SK-N-SH (cell line): ENCODE data around the gene TM9SF1. TPM values are rescaled to one million over a fixed set of nuclear protein-coding genes. Genes with fewer than 3 reads are reported as not detected.

Source experiments
- CTCF ChIA-PET: fragments of 300-600, 350-600 bp; formaldehyde crosslinking; extraction: SDS; loops from one replicate; lab custom pipeline; 2021; lab: Yijun Ruan, JAX
- POLR2A ChIA-PET: fragments of 350-600 bp; sonication (Branson Sonifier 250); formaldehyde crosslinking; extraction: SDS; loops from one replicate; lab custom pipeline; 2020; ENCODE audit warnings: antibody characterized with exemption, inconsistent platforms; lab: Yijun Ruan, JAX
- DNase-seq: peaks from one replicate; pipeline ENCODE4 v3.0.0; 2012
- H2AFZ ChIP-seq: fragments of 200-600 bp; sonication (generic); 2 replicates; pipeline ENCODE4 v1.8.1; 2016; ENCODE audit warnings: antibody characterized with exemption, mild to moderate bottlenecking, low read depth
- H3F3A ChIP-seq: fragments of 200-600 bp; sonication (generic); replicated peaks from 2 replicates; pipeline ENCODE3; 2016; ENCODE audit warnings: antibody characterized with exemption, mild to moderate bottlenecking; ENCODE audit not compliant: insufficient read depth
- H3K27ac ChIP-seq, 2 experiments: fragments of 200-500 bp in 1 of 2; fragments of 200-600 bp in 1 of 2; sonication (Bioruptor generic) in 1 of 2; sonication (generic), shearing (Covaris generic) in 1 of 2; 2 replicates each; pipeline versions ENCODE4 v1.5.1 to v1.6.1; 2014 to 2016; ENCODE audit warnings: low read depth in 2 of 2, inconsistent platforms in 1 of 2, low read length in 1 of 2, mild to moderate bottlenecking in 1 of 2, mixed read lengths in 1 of 2
- H3K27me3 ChIP-seq: fragments of 200-600 bp; sonication (generic), shearing (Covaris generic); 2 replicates; pipeline ENCODE4 v1.6.1; 2016; ENCODE audit warnings: mixed run types; ENCODE audit not compliant: insufficient read depth
- H3K36me3 ChIP-seq, 2 experiments: fragments of 200-500 bp in 1 of 2; fragments of 200-600 bp in 1 of 2; sonication (Bioruptor generic) in 1 of 2; sonication (generic) in 1 of 2; replicated peaks in 1 of 2; 2 replicates each; pipeline versions ENCODE3 to v1.5.1; 2014 to 2016; ENCODE audit warnings: low read length in 1 of 2, mild to moderate bottlenecking in 1 of 2; ENCODE audit not compliant: insufficient read depth in 2 of 2, control insufficient read depth in 1 of 2
- H3K4me1 ChIP-seq, 2 experiments: fragments of 200-500 bp in 1 of 2; fragments of 200-600 bp in 1 of 2; sonication (Bioruptor generic) in 1 of 2; sonication (generic), shearing (Covaris generic) in 1 of 2; 2 replicates each; pipeline versions ENCODE4 v1.5.1 to v1.6.1; 2014 to 2016; ENCODE audit warnings: low read depth in 1 of 2, low read length in 1 of 2, mixed run types in 1 of 2; ENCODE audit not compliant: insufficient read depth in 2 of 2, control insufficient read depth in 1 of 2
- H3K4me2 ChIP-seq: fragments of 200-600 bp; sonication (generic), shearing (Covaris generic); 2 replicates; pipeline ENCODE4 v1.6.1; 2017; ENCODE audit warnings: mixed run types
- H3K4me3 ChIP-seq, 2 experiments: fragments of 200-500 bp in 1 of 2; fragments of 200-600 bp in 1 of 2; sonication (Bioruptor generic) in 1 of 2; sonication (generic), shearing (Covaris generic) in 1 of 2; 2 replicates each; pipeline versions ENCODE4 v1.5.1 to v1.8.1; 2014 to 2016; ENCODE audit warnings: low read depth in 2 of 2, inconsistent platforms in 1 of 2, low read length in 1 of 2, mild to moderate bottlenecking in 1 of 2, mixed read lengths in 1 of 2, moderate library complexity in 1 of 2
- H3K79me2 ChIP-seq: fragments of 200-600 bp; sonication (generic); 2 replicates; pipeline ENCODE4 v1.8.1; 2017; ENCODE audit warnings: mild to moderate bottlenecking; ENCODE audit not compliant: insufficient read depth
- H3K9ac ChIP-seq: fragments of 200-600 bp; sonication (generic); 2 replicates; pipeline ENCODE4 v1.6.1; 2017; ENCODE audit warnings: mixed run types
- H3K9me2 ChIP-seq: fragments of 200-600 bp; sonication (generic); 2 replicates; pipeline ENCODE4 v1.6.1; 2017; ENCODE audit warnings: mixed run types
- H3K9me3 ChIP-seq: fragments of 200-600 bp; sonication (generic); 2 replicates; pipeline ENCODE4 v1.6.1; 2017; ENCODE audit warnings: mixed run types, mild to moderate bottlenecking, moderate library complexity
- H4K20me1 ChIP-seq: fragments of 200-600 bp; sonication (generic); 2 replicates; pipeline ENCODE4 v1.6.1; 2017; ENCODE audit warnings: mild to moderate bottlenecking, mixed run types; ENCODE audit not compliant: insufficient read depth
- CTCF ChIP-seq: fragments of 200-600 bp; sonication (generic); IDR thresholded peaks from 2 replicates; pipeline ENCODE4 v1.6.1; 2017; ENCODE audit warnings: antibody characterized with exemption, mild to moderate bottlenecking, moderate library complexity
- FOXM1 ChIP-seq: IDR thresholded peaks from 2 replicates; pipeline ENCODE4 v1.4.0; 2012; ENCODE audit warnings: low read depth, mild to moderate bottlenecking
- GABPA ChIP-seq: IDR thresholded peaks from 2 replicates; pipeline ENCODE4 v1.4.0; 2012; ENCODE audit warnings: low read depth, mild to moderate bottlenecking
- MEF2A ChIP-seq: IDR thresholded peaks from 2 replicates; pipeline ENCODE4 v1.4.0; 2012; ENCODE audit warnings: low read depth, borderline replicate concordance
- NRF1 ChIP-seq: IDR thresholded peaks from 2 replicates; pipeline ENCODE4 v1.6.1; 2012; ENCODE audit warnings: low read depth, mild to moderate bottlenecking, low read length
- POLR2AphosphoS5 ChIP-seq: IDR thresholded peaks from 2 replicates; pipeline ENCODE4 v1.6.1; 2012; ENCODE audit warnings: low read depth, low read length
- WGBS: methylation state at CpG from one replicate; pipeline ENCODE4 v1.1.6; 2017; ENCODE audit warnings: low lambda C conversion rate; 5-methylcytosine and 5-hydroxymethylcytosine counted together
- polyA plus RNA-seq, 3 experiments: library from polyadenylated mRNA; depleted of rRNA; stranded (reverse); fragments of >200 nt; gene quantifications; 2 replicates each; pipeline ENCODE4 v1.2.3, GENCODE V29; 2012

TM9SF1 gene
- polyA plus RNA-seq, 1 of the 3 experiments (the other 2 are of a cell fraction), result 48.7 TPM

- no peaks in the 10 kb centered on the region for H4K20me1 ChIP-seq
Observed at GRCh38 chr14:24178399-24179178, 16.7 kb downstream of the TM9SF1 start.

GRCh38 chr14:24177891-24178290 is 17.4 kb downstream of the TM9SF1 start:
- Histone ChIP-seq H3F3A (peaks cover 11% of the 10 kb centered on the region), H2AFZ (no peak overlapping the region), H4K20me1 (no peaks in the 10 kb centered on the region), H3K9ac (no peak overlapping the region), H3K4me2 (no peak overlapping the region), H3K9me3 (no peaks in the 10 kb centered on the region), H3K4me3 (no peak overlapping the region), H3K9me2 (no peaks in the 10 kb centered on the region), H3K27ac (no peak overlapping the region; a peak in 1 of 4 replicates), H3K27me3 (no peaks in the 10 kb centered on the region), H3K4me1 (peaks cover 0 to 19% of the 10 kb centered on the region in 2 experiments; a peak in 2 of 4 replicates)
- ChIA-PET CTCF (interaction anchor here (0.9 to 2.0 kb wide), 2 partner anchors 17 to 18 kb away, joined by 3 to 11 read pairs; partner anchors contain the start of genes IRF9 and TM9SF1), POLR2A (interaction anchor here (1.8 to 2.4 kb wide), 2 partner anchors 10 to 17 kb away, joined by 10 read pairs; partner anchors contain the start of genes IPO4 and IRF9)
- 98% methylated on average over 8 of the region's 14 CpGs for WGBS
- no peak for DNase-seq
- TF ChIP-seq GABPA (no peak), MEF2A (no peak), CTCF (no peak), FOXM1 (no peak)
- TF ChIP-seq, all 33 proteins: peak for 0
- peaks cover 4 to 59% of the 10 kb centered on the region in 2 experiments for H3K36me3 ChIP-seq
- H3K79me2 ChIP-seq, result no peaks in the 10 kb centered on the region

More at GRCh38 chr14:24178399-24179178, 16.7 kb downstream of the TM9SF1 start:
- TF ChIP-seq POLR2AphosphoS5 (0 out of 2 replicates have a peak, but pooled peaks have one; percentile 6), NRF1 (no peak)
- H3K36me3 ChIP-seq, result peaks cover 4 to 66% of the 10 kb centered on the region in 2 experiments
- H3K79me2 ChIP-seq, result no peaks in the 10 kb centered on the region
- WGBS, result 92% methylated on average over 10 of the region's 12 CpGs
- CTCF ChIA-PET, result interaction anchor here (1.7 to 2.0 kb wide), 2 partner anchors 17 to 70 kb away, joined by 5 to 11 read pairs; partner anchors contain the start of gene IRF9
- H3K4me2 ChIP-seq, result no peak overlapping the region
- H2AFZ ChIP-seq, result no peak overlapping the region
- no peak overlapping the region for H3K4me3 ChIP-seq
- no peaks in the 10 kb centered on the region for H3K27me3 ChIP-seq
- peaks cover 0 to 12% of the 10 kb centered on the region in 2 experiments; a peak in 2 of 4 replicates for H3K4me1 ChIP-seq
- no peaks in the 10 kb centered on the region for H3K9me3 ChIP-seq
- DNase-seq, result no peak
- POLR2A ChIA-PET, result interaction anchor here (1.1 to 3.3 kb wide), 3 partner anchors 10 to 18 kb away, joined by 7 to 14 read pairs (median 10); partner anchors contain the start of genes IPO4, IRF9 and TM9SF1
- H3K27ac ChIP-seq, result no peak overlapping the region
- no peaks in the 10 kb centered on the region for H3K9me2 ChIP-seq
- H3K9ac ChIP-seq, result no peak overlapping the region
- H3F3A ChIP-seq, result peaks cover 11% of the 10 kb centered on the region
